ENCODE results near the gene INTS3. TPM values are rescaled to one million over a fixed set of nuclear protein-coding genes. Genes with fewer than 3 reads are reported as not detected.

The INTS3 gene
- total and polyA plus RNA-seq, 9 of the 15 experiments (the other 6 are each of a cell fraction or from before 2014, with no cell fraction given): 6.3 to 24.1 (median 14.3) TPM

DNA sequence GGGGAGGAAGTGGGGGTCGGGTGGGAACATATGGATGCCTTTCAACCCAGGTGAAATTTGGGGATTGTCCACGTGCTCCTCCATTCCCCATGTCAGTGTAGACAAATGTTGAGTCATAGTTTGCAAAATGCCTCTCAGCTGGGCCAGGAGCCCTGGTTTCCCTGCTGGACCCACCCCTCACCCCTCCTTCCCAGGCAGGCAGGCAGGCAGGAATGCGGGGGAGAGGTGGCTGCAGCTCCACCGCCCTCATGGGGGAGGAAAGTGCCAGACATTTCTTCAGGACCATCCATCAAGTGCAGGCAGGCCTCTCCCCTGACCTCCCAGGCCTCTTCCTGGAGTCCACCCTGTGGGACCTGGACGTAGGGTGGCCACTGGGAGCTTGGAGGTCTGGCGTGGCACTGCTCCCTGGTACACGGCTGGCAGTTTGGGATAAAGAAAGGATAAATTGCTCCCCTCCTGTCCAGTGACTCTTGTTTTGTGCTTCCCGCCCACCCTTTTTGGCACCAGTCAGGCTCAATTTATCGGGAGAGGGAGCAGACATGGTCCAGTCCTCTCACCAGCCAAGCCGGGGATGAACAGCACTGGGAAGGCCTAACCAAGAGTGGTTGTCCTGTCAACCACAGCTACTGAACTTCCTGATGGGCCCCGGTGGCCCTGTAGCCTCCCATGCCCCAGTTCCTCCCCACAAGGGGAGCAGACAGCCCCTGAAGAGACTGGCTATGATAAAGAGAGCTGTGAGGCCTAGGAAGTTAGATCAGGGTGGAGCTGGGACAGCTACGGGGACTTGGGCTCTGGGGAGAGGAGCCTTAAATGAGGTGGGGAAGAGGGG is 30.4 kb upstream of the INTS3 start (continued):
- TF ChIP-seq, protein P1, sequence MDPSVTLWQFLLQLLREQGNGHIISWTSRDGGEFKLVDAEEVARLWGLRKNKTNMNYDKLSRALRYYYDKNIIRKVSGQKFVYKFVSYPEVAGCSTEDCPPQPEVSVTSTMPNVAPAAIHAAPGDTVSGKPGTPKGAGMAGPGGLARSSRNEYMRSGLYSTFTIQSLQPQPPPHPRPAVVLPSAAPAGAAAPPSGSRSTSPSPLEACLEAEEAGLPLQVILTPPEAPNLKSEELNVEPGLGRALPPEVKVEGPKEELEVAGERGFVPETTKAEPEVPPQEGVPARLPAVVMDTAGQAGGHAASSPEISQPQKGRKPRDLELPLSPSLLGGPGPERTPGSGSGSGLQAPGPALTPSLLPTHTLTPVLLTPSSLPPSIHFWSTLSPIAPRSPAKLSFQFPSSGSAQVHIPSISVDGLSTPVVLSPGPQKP (CRISPR knock-in tag; IDR thresholded peaks at IDR 0.05): no peak
- TF ChIP-seq, protein P2, sequence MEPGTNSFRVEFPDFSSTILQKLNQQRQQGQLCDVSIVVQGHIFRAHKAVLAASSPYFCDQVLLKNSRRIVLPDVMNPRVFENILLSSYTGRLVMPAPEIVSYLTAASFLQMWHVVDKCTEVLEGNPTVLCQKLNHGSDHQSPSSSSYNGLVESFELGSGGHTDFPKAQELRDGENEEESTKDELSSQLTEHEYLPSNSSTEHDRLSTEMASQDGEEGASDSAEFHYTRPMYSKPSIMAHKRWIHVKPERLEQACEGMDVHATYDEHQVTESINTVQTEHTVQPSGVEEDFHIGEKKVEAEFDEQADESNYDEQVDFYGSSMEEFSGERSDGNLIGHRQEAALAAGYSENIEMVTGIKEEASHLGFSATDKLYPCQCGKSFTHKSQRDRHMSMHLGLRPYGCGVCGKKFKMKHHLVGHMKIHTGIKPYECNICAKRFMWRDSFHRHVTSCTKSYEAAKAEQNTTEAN (CRISPR knock-in tag; IDR thresholded peaks at IDR 0.05): no peak
- no peak for TF ChIP-seq XRCC5 (IDR thresholded peaks at IDR 0.05; ENCODE audit: low read depth, low read length)
- TF ChIP-seq, protein P3, sequence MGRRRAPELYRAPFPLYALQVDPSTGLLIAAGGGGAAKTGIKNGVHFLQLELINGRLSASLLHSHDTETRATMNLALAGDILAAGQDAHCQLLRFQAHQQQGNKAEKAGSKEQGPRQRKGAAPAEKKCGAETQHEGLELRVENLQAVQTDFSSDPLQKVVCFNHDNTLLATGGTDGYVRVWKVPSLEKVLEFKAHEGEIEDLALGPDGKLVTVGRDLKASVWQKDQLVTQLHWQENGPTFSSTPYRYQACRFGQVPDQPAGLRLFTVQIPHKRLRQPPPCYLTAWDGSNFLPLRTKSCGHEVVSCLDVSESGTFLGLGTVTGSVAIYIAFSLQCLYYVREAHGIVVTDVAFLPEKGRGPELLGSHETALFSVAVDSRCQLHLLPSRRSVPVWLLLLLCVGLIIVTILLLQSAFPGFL (CRISPR knock-in tag; IDR thresholded peaks at IDR 0.05): no peak
- no peak for TF ChIP-seq PRMT5 (CRISPR knock-in tag; IDR thresholded peaks at IDR 0.05)
- TF ChIP-seq, protein P4, sequence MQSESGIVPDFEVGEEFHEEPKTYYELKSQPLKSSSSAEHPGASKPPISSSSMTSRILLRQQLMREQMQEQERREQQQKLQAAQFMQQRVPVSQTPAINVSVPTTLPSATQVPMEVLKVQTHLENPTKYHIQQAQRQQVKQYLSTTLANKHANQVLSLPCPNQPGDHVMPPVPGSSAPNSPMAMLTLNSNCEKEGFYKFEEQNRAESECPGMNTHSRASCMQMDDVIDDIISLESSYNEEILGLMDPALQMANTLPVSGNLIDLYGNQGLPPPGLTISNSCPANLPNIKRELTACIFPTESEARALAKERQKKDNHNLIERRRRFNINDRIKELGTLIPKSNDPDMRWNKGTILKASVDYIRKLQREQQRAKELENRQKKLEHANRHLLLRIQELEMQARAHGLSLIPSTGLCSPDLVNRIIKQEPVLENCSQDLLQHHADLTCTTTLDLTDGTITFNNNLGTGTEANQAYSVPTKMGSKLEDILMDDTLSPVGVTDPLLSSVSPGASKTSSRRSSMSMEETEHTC (IDR thresholded peaks at IDR 0.05): no peak
- TF ChIP-seq, protein P5, sequence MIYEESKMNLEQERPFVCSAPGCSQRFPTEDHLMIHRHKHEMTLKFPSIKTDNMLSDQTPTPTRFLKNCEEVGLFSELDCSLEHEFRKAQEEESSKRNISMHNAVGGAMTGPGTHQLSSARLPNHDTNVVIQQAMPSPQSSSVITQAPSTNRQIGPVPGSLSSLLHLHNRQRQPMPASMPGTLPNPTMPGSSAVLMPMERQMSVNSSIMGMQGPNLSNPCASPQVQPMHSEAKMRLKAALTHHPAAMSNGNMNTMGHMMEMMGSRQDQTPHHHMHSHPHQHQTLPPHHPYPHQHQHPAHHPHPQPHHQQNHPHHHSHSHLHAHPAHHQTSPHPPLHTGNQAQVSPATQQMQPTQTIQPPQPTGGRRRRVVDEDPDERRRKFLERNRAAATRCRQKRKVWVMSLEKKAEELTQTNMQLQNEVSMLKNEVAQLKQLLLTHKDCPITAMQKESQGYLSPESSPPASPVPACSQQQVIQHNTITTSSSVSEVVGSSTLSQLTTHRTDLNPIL (CRISPR knock-in tag; IDR thresholded peaks at IDR 0.05): no peak
- no peak for TF ChIP-seq RAD51 (IDR thresholded peaks at IDR 0.05; ENCODE audit: borderline replicate concordance, low read depth)
- peak; percentile 88 for TF ChIP-seq NFE2 (IDR thresholded peaks at IDR 0.05; ENCODE audit: low read depth)
- TF ChIP-seq ASH1L (IDR thresholded peaks at IDR 0.05; ENCODE audit: borderline replicate concordance, low read depth, partially characterized antibody): no peak
- no peak for TF ChIP-seq HDGF (IDR thresholded peaks at IDR 0.05)
- no peak for TF ChIP-seq PHF20 (IDR thresholded peaks at IDR 0.05; ENCODE audit: partially characterized antibody)
- TF ChIP-seq ZNF124 (CRISPR knock-in tag; IDR thresholded peaks at IDR 0.05): no peak
- TF ChIP-seq, protein P6, sequence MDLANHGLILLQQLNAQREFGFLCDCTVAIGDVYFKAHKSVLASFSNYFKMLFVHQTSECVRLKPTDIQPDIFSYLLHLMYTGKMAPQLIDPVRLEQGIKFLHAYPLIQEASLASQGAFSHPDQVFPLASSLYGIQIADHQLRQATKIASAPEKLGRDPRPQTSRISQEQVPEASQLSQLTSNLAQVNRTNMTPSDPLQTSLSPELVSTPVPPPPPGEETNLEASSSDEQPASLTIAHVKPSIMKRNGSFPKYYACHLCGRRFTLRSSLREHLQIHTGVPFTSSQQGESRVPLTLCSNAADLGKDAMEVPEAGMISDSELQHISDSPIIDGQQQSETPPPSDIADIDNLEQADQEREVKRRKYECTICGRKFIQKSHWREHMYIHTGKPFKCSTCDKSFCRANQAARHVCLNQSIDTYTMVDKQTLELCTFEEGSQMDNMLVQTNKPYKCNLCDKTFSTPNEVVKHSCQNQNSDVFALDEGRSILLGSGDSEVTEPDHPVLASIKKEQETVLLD (IDR thresholded peaks at IDR 0.05): no peak
- TF ChIP-seq ZBTB17 (CRISPR knock-in tag; IDR thresholded peaks at IDR 0.05): peak; percentile 54; the same call in 1 of the 2 replicates
- TF ChIP-seq NEUROD1 (IDR thresholded peaks at IDR 0.05; ENCODE audit: borderline replicate concordance, low read depth, low read length, partially characterized antibody): peak; percentile 53
- TF ChIP-seq, protein P7, sequence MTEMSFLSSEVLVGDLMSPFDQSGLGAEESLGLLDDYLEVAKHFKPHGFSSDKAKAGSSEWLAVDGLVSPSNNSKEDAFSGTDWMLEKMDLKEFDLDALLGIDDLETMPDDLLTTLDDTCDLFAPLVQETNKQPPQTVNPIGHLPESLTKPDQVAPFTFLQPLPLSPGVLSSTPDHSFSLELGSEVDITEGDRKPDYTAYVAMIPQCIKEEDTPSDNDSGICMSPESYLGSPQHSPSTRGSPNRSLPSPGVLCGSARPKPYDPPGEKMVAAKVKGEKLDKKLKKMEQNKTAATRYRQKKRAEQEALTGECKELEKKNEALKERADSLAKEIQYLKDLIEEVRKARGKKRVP (CRISPR knock-in tag; IDR thresholded peaks at IDR 0.05): 0 out of 2 replicates have a peak, but pooled peaks have one; percentile 9
- no peak for TF ChIP-seq SMARCA5 (IDR thresholded peaks at IDR 0.05)

Measured in K562 (cell line).